ENCODE measurements around the gene USH1G.

USH1G gene

GRCh38 chr17:74930535-74931036 is 7.5 kb upstream of the USH1G start:
- in situ Hi-C loops (cut with MboI; ENCODE audit: low pct_unique_long_range_greater_than_20kb, low sequenced_read_pairs, unreplicated experiment): no loop called here
- TF ChIP-seq, protein P1, sequence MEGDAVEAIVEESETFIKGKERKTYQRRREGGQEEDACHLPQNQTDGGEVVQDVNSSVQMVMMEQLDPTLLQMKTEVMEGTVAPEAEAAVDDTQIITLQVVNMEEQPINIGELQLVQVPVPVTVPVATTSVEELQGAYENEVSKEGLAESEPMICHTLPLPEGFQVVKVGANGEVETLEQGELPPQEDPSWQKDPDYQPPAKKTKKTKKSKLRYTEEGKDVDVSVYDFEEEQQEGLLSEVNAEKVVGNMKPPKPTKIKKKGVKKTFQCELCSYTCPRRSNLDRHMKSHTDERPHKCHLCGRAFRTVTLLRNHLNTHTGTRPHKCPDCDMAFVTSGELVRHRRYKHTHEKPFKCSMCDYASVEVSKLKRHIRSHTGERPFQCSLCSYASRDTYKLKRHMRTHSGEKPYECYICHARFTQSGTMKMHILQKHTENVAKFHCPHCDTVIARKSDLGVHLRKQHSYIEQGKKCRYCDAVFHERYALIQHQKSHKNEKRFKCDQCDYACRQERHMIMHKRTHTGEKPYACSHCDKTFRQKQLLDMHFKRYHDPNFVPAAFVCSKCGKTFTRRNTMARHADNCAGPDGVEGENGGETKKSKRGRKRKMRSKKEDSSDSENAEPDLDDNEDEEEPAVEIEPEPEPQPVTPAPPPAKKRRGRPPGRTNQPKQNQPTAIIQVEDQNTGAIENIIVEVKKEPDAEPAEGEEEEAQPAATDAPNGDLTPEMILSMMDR (IDR thresholded peaks at IDR 0.05; ENCODE audit: extremely low read depth, insufficient read depth, missing control alignments): no peak
- no peak for DNase-seq (ENCODE audit: low spot score)

DNA sequence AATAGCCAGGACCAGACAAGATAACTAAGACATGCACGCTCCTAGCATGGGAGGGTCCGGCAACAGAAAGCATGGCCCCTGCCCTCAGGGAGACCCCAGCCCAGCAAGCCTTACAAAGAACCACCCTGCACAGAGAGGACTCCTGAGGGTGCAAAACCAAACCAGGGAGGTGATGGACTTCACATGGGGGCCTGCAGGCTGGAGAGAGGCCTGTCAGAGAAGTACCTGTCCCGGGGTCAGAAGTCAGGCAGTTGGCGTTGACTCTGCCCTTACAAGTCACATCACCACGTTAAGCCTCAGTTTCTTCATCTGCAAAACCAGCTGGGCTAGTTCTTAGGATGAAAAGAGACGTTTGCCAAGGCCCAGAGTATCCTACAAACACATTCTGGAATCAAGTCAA is 5.7 kb upstream of the USH1G start:
- in situ Hi-C loops (cut with MboI; ENCODE audit: low pct_unique_long_range_greater_than_20kb, low sequenced_read_pairs, unreplicated experiment): no loop called here
- DNase-seq (ENCODE audit: low spot score): no peak
- TF ChIP-seq, protein P1 (IDR thresholded peaks at IDR 0.05; ENCODE audit: extremely low read depth, insufficient read depth, missing control alignments): no peak

DNA sequence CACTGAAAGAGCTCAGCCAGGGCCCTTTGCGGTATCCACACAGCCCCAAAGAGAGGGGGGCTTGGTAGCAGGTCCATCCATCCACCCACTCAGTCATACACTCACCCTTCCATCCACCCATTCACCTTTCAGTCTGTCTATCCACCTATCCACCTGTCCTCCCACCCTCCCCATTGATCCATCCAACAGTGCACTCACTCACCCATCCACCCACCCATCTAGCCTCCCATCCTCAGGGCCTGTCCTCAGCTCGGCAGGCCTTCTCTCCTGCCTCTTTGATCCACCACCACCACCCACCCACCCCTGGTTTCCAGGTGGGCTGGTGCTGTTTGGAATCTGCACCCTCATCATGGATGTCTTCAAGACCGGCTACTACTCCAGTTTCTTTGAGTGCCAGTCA is 2.2 kb upstream of the USH1G start:
- TF ChIP-seq, protein P1 (IDR thresholded peaks at IDR 0.05; ENCODE audit: extremely low read depth, insufficient read depth, missing control alignments): no peak
- no peak for DNase-seq (ENCODE audit: low spot score)
- in situ Hi-C loops (cut with MboI; ENCODE audit: low pct_unique_long_range_greater_than_20kb, low sequenced_read_pairs, unreplicated experiment): no loop called here

DNA sequence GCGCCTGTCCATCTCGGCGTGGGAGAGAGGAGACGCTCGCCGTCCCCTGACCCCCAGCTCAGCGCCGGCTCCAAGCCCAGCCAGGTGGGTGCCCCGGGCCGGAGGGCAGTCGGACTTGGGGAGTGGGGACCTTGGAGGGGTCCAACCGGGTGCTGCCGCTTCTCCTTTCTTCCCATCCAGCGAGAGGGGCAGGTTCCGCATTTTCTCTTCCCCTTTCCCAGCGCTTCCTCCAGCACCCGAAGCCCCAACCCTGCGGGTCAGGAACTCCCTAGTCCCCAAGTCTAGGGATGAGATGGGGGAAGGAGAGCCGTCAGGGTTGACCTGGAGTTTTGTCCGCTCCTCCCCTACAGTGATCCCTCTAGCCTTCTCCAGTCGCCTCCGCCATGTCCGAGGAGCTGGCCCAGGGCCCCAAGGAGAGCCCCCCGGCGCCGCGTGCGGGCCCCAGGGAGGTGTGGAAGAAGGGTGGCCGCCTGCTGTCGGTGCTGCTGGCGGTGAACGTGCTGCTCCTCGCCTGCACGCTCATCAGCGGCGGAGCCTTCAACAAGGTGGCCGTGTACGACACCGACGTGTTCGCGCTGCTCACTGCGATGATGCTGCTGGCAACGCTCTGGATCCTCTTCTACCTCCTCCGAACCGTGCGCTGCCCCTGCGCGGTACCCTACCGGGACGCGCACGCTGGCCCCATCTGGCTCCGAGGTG is 1.3 kb upstream of the USH1G start, which contains the start of gene OTOP2:
Gene OTOP2 (plus strand): TSS at position 24 of the 699 bp plus-strand sequence. CDS start 360 bp downstream, at position 384.
- TF ChIP-seq, protein P1 (IDR thresholded peaks at IDR 0.05; ENCODE audit: extremely low read depth, insufficient read depth, missing control alignments): no peak
- in situ Hi-C loops (cut with MboI; ENCODE audit: low pct_unique_long_range_greater_than_20kb, low sequenced_read_pairs, unreplicated experiment): no loop called here
- DNase-seq (ENCODE audit: low spot score): no peak

DNA sequence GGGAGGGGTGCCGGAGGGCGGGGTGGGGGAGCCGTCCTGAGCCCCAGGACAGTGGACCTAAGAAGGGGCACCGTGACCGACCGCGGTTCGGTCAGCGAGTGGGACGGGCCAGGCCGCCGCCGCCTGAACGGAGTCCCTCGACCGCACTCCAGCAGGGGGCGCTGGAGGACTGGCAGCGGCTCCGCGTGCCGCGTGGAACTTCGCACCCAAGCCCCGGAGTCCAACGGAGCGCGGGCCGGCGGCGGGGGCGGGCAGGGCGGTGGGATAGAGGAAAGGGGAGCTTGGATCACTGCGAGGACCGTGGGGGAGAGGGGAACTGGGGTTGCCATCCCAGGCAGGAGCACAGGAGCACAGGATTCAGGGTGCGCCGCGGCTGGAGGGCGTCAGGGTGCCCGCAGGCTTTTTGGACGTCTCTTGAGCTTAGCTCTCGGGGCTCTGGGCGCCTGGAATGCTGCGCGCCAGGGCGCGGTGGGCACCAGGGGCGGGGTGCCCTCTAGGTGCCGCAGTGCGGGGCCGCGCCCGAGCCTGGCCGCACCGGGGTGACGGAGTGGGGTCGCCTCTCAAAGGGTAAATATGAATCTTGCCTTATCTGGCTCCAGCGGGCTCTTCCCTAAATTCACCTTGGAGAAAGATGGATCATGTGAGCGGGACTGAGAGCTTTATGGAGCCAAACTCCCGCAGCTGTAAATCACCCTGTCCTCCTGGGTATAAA is 639 bp upstream of the USH1G start:
- TF ChIP-seq, protein P1 (IDR thresholded peaks at IDR 0.05; ENCODE audit: extremely low read depth, insufficient read depth, missing control alignments): peak; percentile 92
- DNase-seq (ENCODE audit: low spot score): peak; percentile 96
- in situ Hi-C loops (cut with MboI; ENCODE audit: low pct_unique_long_range_greater_than_20kb, low sequenced_read_pairs, unreplicated experiment): no loop called here

DNA sequence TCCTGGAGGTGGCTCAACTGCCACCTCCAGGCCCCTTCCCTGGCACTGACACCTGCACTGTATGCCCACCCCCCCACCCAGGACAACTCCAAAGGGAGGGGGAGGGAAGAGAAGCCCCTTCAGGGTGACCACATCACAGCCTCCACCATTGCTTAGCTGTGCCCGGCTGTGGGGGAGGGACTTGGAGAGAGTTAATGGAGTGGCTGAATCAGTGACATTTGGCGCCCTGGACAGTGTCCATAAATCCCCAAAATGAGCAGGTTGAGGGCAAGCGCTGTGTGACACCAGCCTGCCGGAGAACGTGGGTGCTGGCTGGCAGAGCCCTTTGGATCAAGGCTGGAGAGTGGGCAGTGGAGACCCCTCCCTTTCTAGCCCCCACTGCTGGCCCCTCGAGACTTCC is 883 bp downstream of the USH1G start:
- TF ChIP-seq, protein P1 (IDR thresholded peaks at IDR 0.05; ENCODE audit: extremely low read depth, insufficient read depth, missing control alignments): no peak
- in situ Hi-C loops (cut with MboI; ENCODE audit: low pct_unique_long_range_greater_than_20kb, low sequenced_read_pairs, unreplicated experiment): no loop called here
- no peak for DNase-seq (ENCODE audit: low spot score)

Data from GM13977 (cell line).